Activated CD4-positive, alpha-beta T cell treated with anti-CD3 and anti-CD28 coated beads, Interleukin-10, Interleukin-2, amounts not matched to agents 100 ng/mL and 50 ng/mL, durations not matched to agents 16 hours and 8 hours (primary cell): ENCODE results near the gene PDE4D.

ENCODE experiments used
- DNase-seq: peaks from one replicate; pipeline ENCODE4 v3.0.0-alpha.2; 2020

Gene PDE4D

DNA sequence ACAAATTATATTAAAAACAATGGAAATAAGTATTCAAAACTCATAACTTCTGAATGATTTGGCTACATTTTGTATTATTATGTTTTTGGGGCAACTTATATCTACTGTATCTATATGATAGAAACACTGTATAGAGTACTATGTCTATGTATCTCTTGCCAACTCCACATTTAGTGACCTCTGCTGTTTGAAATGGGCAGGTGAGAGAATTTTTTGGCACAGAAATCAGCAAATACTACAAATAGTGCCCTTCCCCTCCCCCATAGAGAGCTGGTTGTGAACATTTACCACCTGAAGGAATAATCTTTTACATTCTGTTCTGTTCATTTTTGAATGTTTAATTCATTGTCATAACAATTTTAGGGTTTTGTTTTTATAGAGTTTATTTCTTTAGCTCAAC is 545.3 kb downstream of the PDE4D start:
- DNase-seq, result no peak

DNA sequence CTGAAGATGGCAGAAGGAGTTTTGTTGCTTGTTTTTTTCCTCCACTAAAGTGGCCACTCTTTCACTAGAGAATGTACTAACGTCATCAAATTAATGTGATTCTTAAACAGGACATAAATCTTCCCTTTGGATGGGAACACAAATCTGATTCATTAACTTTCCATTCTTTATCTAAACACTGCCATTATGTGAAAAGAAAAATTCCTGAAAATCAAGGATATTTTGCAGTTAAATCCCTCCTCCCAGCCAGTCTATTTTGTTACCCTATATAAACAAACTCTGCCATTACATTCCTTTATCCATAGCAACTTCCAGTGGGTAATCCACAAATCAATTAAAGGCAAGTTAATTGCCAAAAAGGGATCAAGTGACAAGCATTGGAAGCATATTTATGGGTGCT is 546.5 kb downstream of the PDE4D start:
- DNase-seq, result no peak

DNA sequence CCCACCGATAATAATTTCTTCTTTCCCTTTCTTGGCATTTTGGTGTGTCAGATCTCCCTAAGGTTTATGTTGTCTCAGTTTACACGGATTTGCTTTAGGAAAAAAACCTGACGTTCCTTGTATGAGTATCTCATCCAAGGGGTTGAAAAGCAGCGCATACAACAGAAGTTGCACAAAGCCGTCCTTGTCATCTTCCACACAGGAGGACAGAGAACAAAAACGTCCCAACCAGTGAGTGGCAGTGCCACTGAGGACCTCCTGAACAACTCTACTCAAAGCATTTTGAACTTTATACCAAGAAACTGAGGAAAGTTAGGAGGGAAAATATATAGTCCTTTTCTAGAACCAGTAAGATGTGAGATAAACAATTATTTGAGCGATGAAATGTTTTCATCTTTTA is 547.0 kb downstream of the PDE4D start:
- no peak for DNase-seq

DNA sequence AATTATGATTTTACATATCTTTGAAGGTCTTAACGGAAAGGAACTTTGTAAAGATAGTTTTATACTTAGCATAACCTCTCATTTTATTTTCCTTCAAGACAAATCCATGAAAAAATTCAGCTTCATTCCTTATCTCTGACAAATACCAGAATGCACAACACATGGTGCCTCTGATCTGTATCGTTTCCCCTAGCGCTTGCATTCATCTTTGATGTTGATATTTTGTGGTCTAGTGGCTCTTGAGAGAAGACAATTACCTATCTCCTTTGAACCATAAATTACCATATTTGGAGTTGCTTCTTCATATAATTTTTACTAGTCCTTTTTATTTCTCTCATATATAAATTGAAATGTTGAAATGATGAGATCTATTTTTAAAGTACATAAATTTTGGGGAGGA is 551.3 kb downstream of the PDE4D start:
- no peak for DNase-seq

DNA sequence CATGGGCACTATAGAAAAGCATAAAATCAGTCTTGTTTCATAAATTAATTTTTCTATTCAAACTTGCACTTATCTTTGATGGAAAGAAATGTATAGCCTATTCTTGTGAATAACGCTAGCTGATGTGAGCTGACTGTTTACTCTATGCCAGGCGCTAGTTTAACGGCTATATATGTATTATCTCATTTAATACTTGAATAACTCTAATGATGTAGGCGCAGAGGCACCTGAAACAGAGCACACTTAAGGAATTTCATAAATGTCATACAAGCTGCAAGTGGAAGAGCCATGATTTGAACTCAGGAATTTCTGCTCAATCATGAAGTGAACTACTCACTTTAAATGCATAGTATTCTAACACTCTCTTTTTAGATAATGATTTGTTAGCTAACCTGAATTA is 551.8 kb downstream of the PDE4D start:
- no peak for DNase-seq

DNA sequence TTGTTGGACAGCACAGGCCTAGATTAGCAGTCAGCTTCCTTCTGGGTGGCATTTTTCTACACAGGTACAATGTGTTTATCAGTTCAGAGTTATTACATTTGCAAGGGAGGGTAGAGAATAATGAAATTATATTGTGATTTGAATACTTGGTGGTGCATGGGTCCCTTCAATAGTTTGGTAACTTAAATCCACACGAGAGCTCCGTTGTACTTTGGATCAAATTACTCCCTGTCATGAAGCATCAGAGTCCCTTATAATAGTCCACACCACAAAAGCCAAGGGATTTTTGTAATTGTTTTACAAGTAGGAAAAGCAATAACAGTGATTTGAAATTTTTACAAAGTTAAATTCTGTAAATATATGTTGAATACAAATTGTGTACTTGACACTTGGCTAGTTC is 552.4 kb downstream of the PDE4D start:
- no peak for DNase-seq

DNA sequence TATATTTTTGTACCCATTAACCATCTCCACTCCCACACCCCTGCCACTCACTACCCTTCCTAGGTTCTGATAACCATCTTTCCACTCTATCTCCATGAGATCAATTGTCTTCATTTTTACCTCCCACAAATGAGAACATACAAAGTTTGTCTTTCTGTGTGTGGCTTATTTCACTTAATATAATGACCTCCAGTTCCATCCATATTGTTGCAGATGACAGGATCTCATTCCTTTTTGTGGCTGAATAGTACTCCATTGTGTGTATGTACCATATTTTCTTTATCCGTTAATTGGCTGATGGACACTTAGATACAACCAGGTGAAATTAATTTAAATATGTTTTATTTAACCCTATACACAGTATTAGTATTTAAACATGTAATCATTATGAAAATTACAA is 552.9 kb downstream of the PDE4D start:
- no peak for DNase-seq

DNA sequence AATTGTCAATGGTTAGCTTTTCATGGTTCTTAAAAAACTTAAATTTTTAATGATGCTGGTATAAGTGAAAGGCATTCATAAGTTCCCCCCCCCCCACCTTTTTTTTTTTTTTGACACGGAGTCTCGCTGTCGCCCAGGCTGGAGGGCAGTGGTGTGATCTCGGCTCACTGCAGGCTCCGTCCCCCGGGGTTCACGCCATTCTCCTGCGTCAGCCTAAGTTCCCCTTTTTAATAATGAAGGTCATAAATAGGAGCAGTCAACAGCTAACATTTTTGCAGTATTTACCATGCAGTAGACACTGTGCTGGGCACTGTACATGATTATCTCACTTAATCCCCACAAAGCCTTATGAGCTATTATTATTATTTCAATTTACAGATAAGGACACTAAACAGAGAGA is 556.3 kb downstream of the PDE4D start:
- no peak for DNase-seq

DNA sequence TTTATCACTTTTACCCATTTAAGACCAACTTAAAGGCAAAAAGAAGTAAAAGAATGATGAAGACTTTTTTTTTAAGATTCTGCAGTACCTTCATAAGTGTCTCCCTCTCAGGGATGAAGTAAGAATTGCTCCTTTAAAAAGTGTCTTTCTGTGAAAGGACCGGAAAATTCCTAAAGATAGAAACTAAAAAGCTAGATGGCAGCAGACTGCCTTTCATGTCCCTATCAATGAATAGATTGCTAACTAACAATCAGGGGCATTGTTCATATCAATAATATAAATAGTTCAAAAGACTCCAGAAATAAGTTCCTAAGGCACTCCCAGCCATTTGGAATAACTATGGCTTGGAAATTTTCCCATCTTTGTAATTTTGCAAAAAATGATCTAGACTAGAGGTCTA is 558.0 kb downstream of the PDE4D start:
- no peak for DNase-seq

DNA sequence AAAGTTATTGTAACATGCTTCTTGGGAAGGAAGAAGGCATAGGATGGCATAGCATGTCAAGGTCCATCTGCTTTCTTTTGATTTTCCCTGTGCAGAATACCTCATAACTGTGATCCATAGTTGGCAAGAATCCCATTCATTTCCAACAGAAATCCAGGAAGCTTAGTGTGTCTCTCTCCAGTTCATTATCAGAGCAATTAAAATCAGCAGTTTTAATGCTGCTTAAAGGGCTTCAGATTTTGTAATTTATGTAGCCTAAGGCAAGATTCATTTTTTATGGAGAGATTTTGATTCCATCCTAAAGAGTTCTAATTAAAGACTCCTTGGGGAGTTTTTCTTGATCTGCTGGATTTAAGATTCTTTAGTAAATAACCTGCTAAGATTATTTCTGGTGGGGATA is 560.1 kb downstream of the PDE4D start:
- DNase-seq, result no peak

DNA sequence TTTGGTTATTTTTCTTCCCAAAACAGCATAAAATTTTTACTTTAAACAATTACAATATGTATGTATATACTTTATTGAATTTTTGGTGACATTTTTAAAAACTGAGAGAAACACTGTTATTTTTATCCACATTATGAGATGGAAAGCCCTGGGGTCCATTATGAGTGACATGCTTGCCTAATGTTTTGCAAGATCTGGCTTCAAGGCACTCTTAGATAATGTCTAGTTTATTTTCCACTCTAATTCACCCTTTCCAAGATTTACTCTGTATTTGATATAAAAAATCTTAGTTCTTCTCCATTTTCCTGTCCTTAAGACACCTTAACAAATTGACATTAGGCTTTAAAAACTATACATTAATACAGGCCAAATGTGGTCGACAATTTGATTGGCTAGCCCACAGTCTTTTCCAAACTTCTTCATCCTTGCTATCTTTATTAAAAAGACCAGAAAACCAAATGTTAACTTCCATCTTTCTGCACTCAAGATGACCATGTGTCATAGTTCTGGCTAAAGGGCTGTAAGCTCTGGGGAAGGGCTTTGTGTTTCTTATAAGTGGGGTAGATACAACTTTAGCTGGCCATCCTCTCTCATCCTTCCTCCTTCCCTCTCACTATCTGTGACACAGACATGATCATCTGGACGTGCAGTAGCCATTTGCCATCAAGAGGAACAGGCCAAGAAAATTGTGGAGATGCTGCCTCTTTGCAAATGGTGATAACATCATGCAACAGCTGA is 561.1 kb downstream of the PDE4D start:
- no peak for DNase-seq

DNA sequence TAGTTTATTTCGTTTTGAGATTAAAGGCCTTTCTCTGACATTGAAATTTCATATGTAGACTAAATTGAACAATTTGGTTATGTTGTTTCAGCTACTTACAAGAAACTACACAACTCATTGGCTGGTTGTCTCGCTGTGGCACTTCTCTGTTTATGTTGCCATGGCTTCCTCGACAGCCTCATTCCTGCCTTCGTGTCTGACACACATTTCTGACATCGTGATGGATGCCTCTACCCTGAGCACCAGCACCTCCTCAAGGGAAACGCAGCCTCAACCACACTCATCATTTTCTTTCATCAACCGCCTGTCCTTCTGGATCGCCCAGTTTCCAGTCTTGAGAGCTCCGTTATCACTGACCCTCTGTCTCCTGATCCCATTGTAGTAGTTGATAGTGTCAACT is 562.8 kb downstream of the PDE4D start:
- no peak for DNase-seq

DNA sequence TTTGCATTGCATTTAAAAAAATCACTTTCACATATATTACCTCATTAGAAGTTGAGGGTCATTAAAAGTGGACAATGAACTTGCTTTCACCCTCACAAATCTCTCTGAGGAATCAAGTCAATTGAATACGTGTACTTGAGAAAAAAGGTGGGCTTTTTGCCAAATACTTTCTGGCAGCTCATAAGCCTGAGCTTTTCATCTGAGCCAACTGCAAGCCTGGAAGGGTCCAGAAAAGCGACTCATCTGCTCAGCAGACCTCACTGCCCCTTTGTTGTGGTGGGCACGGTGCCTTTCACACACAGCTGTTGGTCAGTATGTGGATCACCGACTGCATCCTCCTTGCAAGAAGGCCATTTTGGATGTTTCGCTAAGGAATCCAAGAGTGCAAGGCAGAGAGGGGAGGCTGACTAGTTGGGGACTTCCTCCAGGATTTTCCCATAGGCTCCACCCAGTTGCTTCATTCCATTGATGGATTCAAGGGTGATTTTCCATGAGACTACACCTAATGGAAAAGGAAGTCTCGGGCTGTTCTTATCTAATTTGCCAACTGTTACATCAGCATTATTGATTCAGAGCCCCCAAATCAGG is 564.7 kb downstream of the PDE4D start:
- no peak for DNase-seq

DNA sequence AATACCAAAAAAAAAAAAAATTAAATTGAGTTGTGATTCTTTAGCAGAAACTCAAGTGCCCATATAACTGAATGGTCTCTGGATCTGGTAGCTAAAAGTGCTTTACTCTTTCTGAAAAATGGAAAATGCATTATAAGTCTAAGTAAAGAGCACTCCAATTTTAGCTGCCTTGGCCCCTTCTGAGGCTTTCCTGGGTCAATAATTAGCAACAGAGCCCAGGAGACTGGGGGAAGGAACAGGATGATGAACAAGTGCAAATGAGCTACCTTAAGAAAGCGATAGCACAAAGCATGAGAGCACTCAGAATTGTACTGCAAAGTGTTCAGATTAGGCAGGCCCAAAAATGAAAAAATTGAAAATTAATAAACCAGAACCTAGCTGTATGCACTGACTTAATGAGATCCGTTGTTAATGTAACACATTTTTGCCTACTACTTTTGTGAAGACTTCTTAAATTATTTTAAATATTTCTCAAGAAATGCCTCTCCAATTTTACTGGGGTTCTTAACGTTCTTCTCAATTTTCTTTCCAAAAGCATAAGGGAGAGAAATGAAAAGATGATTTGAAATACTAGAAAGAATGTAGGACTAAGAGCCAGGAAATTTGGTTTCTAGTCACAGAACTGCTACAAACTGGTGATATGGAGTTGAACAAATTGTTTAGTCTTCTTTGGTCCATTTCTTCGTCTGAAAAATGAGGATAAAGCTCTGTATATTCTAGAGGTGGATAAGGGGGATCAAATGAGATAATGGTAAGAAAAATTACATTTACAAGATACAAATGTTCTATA is 566.1 kb downstream of the PDE4D start:
- DNase-seq, result no peak

DNA sequence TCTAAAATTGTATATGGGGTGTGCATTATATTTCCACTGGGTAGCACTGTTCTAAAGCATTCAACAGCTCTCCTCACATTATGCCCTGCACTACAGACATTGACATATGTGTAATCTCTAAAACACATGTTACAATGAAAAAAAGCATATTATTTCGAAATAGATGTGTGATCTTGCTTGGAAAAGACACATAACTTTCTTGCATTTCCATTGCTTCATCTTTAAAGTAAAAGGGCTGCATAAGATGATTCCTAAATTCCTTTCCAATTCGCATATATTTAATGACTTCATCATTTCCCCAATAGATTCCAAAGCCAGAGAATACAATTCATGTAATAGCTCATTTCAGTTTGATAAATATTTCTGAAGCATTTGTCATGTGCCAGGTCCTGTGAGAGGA is 566.9 kb downstream of the PDE4D start:
- DNase-seq, result no peak

DNA sequence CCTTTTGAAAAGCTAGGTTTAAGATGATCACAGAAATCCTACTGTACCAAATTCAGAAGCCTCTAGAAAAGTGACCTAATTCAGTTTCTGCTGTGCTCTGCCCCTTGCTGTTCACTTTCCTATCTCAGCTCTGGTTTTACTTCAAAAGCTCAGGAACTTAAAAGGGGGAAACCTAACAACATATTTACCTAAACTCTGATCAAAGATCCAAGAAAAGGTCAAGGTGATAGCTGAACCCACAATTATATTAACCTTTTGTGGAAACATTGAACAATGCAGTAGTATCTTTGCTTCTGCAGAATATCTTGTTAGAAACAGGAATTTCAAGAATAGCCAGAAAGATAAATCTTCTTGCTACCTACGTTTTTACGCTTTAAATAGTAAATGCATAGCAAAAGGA is 568.5 kb downstream of the PDE4D start:
- no peak for DNase-seq

DNA sequence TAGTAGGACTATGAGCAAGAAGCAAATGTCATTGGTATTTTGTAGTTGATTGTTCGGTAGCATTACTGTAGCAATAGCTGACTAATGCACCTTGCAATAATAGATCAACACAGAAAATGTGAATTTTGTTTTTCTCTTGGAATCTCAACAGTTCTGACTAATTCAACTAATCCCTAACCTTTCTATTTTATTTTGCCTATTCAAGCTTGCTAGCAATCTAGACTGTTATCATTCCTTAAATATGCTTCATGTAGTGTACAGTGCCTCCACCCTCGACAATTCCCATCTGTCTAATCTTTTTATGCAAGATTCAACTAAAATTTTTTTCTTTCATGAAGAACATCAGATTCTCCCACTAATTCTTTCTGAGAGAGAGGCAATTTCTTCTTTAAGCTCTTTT is 570.6 kb downstream of the PDE4D start:
- DNase-seq, result no peak

DNA sequence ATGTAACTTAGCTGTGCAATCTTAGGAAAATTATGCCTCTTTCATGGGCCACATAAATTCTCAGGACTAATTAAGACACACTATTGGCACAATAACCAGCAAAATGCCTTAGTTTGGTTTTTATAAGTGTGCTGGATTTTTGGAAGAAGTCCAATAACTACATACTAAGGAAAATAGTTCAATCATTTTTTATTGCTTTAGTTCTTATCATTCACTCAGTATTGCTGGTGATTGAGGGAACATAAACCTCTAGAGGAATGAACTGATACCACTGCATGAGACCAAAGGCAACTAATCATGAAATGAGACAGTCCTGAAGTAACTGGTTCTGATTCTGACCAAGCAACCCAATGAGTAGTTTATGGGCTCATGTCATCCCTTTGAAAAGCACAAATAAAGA is 571.5 kb downstream of the PDE4D start:
- DNase-seq, result no peak

DNA sequence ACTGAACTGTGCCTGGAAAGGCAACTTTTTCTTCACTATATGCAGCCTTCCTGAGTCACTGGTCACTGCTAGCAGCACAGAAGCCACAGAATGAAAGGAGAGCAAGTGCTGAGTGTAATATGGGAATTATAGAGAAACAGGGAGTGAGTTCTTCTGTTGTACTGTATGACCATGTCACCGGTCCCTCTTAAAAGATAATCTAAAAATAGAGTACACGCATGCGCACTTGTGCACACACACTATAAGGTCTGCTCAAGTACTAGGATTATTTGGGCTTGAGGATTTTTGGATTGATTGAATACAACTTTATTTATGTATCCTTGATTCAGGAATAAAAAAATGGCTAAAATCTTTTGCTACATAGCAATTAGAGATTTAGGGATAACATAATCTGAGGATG is 571.9 kb downstream of the PDE4D start:
- no peak for DNase-seq

DNA sequence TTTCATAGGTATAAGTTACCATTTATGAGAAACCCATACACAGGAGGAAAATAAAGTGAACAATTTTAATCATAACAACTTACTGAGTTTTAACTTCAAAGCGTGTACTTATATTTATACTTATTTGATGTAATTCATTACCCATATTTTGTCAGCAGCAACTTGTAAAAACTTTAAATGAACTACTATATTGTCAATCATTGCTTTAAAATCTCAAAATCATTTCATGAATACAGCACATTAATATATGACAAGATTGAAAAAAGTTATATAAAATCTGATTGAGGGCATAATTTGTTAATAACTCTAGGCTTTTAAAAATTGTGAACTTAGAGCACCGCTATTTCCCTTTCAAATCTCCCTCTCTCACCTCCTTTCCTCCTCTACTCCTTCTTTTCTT is 573.1 kb downstream of the PDE4D start:
- DNase-seq, result no peak

DNA sequence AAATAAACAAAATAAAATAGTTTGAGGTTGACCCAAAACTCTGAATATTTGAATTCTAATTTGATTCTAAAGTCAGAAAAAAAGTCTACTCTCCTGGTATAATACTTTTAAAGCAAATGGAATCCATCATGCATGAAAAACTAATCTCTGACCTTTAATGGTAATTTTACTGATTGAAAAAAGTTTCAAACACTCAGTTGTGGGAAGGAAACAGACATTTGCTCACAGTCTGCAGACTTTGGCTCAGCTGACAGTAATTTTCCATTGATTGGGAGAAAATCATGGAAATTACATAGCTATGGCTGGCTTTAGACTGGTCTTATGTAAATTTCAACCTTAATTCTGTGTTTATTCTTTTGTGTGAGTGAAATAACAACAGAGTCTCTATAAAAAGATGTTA is 574.3 kb downstream of the PDE4D start:
- no peak for DNase-seq

DNA sequence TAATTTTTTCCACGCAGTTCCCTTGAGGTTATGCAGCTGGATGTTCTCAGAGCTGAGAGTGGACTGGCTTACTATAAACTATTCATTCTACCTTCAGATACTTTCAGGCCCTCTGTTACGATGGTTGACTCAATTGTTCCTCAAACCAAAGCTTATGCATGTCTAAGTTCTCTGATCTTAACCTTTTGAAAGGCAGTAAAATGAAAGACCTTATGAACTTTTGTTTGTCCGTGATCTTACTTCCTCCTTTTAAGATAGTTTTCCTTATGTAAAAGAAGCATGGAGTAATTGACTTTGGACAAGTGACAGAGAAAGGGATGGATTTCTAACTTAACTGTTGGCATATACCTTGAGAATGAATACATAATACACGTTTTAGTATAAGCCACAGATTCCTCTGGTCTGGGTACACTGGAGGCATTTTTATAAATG is 575.7 kb downstream of the PDE4D start:
- DNase-seq, result no peak

DNA sequence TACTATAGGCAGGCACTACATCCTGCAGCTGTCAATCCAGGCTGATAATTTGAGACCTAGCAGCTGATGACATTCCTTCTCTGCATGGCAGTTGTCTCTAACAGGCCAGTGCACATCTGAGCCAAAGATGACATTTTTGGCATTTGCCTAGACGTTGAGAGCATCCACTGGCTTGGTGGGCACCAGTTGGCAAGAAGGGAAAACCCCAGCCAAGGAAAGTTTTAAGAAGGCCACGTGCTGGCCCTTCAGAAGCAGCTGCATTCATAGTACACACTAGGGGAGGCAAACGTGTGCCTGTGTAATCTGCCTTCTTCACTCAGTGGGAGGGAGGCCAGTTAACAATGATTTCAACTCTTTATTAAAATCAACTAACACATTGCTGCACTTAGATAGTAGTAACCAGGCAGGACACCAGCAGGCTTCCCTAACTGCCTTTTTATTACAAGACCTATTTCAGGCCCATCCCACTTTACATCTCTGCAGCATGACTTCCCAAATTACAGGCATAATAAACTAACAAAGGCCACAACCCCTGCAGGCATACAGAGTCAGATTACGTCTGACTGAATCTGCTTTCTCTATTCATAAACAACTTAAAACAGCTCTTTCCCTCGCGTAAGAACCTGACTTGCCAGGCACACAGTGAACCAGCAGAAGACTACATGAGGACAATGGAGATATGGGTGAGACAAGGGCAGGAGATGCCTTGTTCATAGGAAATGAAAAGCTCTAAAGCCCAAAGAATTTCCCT is 576.3 kb downstream of the PDE4D start:
- no peak for DNase-seq

DNA sequence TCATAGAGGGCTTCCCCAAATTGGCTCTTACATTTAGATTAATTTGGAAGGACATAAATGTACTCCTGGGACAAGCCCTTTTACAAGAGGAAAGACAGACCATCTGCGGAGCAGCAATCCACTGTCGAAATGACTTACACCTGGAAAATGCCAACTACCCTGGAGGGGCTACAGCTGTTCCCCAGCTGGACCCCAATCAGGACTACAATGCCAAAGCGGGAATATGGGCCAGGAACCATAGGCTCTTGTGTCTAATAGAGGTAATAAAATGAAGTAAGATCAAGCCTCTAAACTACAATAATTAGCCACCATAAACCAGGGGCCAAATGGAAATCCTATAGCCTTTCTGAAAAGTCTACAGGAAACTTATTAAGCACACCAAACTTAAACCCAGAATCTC is 581.3 kb downstream of the PDE4D start:
- no peak for DNase-seq
